A673 (cell line): ENCODE results near the gene TLCD1. TPM values are rescaled to one million over a fixed set of nuclear protein-coding genes. Genes with fewer than 3 reads are reported as not detected.

Experiments used
- BruUV-seq: library from RNA; stranded (reverse); fragments of 400-500 nt; replicated peaks from 2 replicates; lab custom pipeline; 2021; lab: Mats Ljungman, UMichigan
- CTCF ChIA-PET: fragments of 300-600 bp; sonication (Branson Sonifier 250); formaldehyde crosslinking; loops from one replicate; lab custom pipeline; 2022; ENCODE audit warnings: antibody characterized with exemption; lab: Charles Lee
- POLR2A ChIA-PET: fragments of 300-600 bp; sonication (Branson Sonifier 250); formaldehyde crosslinking; loops from one replicate; lab custom pipeline; 2022; ENCODE audit warnings: antibody characterized with exemption; ENCODE audit not compliant: low non-redundant PET; lab: Charles Lee
- DNase-seq: peaks from one replicate; pipeline ENCODE4 v3.0.0-alpha.2; 2015; ENCODE audit warnings: low spot score
- H3K27ac ChIP-seq: fragments of 200-600 bp; sonication (generic); 2 replicates; pipeline ENCODE4 v1.5.1; 2016; ENCODE audit warnings: mixed run types, low read depth, mild to moderate bottlenecking, mixed read lengths, antibody characterized with exemption, low read length; ENCODE audit not compliant: poor library complexity, severe bottlenecking
- H3K27me3 ChIP-seq: fragments of 200-600 bp; sonication (generic); replicated peaks from 2 replicates; pipeline ENCODE4 v1.6.1; 2017; ENCODE audit warnings: mixed run types, low read depth, mild to moderate bottlenecking, mixed read lengths, antibody characterized with exemption, low read length; ENCODE audit not compliant: insufficient read depth, poor library complexity
- H3K36me3 ChIP-seq: fragments of 200-600 bp; sonication (generic); 2 replicates; pipeline ENCODE4 v1.6.1; 2016; ENCODE audit warnings: mixed run types, mild to moderate bottlenecking, mixed read lengths, antibody characterized with exemption, low read length; ENCODE audit not compliant: insufficient read depth, poor library complexity, severe bottlenecking
- H3K4me1 ChIP-seq: fragments of 200-600 bp; sonication (generic); 2 replicates; pipeline ENCODE4 v1.6.1; 2017; ENCODE audit warnings: mixed run types, mild to moderate bottlenecking, mixed read lengths, antibody characterized with exemption, low read length; ENCODE audit not compliant: insufficient read depth, poor library complexity, severe bottlenecking
- H3K4me3 ChIP-seq: fragments of 200-600 bp; sonication (generic); 2 replicates; pipeline ENCODE4 v1.5.1; 2016; ENCODE audit warnings: low read depth, mixed run types, mild to moderate bottlenecking, mixed read lengths, low read length; ENCODE audit not compliant: poor library complexity, severe bottlenecking
- H3K9me3 ChIP-seq: fragments of 200-600 bp; sonication (generic); 2 replicates; pipeline ENCODE4 v1.6.1; 2016; ENCODE audit warnings: mixed run types, low read depth, mild to moderate bottlenecking, mixed read lengths, antibody characterized with exemption, low read length; ENCODE audit not compliant: poor library complexity, severe bottlenecking
- EZH2 ChIP-seq: fragments of 200-600 bp; sonication (generic); IDR thresholded peaks from 2 replicates; pipeline ENCODE4 v1.6.1; 2017; ENCODE audit warnings: borderline replicate concordance, low read depth, mild to moderate bottlenecking, mixed read lengths, antibody characterized with exemption, low read length; ENCODE audit not compliant: poor library complexity, severe bottlenecking
- intact Hi-C: fragments of 100-400 bp; cut with micrococcal nuclease; formaldehyde crosslinking; loops from one replicate; pipeline ENCODE4 v1.10.0; 2022; ENCODE audit not compliant: unreplicated experiment
- total RNA-seq: library from RNA; stranded (reverse); gene quantifications from 2 replicates; pipeline ENCODE4 v1.2.3, GENCODE V29; 2021
- TF ChIP-seq, protein P1 (sequence below): fragments of 300-800, 200-600 bp; sonication (generic); conservative IDR thresholded peaks from 2 replicates; pipeline ENCODE4 v1.5.1; 2017; ENCODE audit warnings: low read depth, mild to moderate bottlenecking, antibody characterized with exemption, low read length, moderate library complexity, mixed read lengths

TLCD1 gene
- total RNA-seq, 1 experiment from 2014 or later: 3.8 TPM

- peak; percentile 43 for DNase-seq
- intact Hi-C loops: loop anchor here (5.0 kb wide), 1 partner anchor 156 kb away; the partner anchor contains the start of gene DHRS13
- ChIA-PET CTCF (interaction anchor here (0.6 to 3.2 kb wide), 5 partner anchors 17 to 427 kb away, joined by 3 to 17 read pairs (median 4); partner anchors contain the start of genes NEK8 and TLCD1), POLR2A (interaction anchor here (0.6 kb wide), 1 partner anchor 78 kb away, joined by 4 read pairs; no protein-coding TSS in a partner anchor)
- Histone ChIP-seq H3K4me3 (peak overlapping the region; percentile 72), H3K27ac (peak overlapping the region; percentile 94), H3K27me3 (no peaks in the 10 kb centered on the region), H3K36me3 (peaks cover 38% of the 10 kb centered on the region), H3K9me3 (no peaks in the 10 kb centered on the region), H3K4me1 (peaks cover 32% of the 10 kb centered on the region)
- TF ChIP-seq EZH2: no peak
- TF ChIP-seq, protein P1, sequence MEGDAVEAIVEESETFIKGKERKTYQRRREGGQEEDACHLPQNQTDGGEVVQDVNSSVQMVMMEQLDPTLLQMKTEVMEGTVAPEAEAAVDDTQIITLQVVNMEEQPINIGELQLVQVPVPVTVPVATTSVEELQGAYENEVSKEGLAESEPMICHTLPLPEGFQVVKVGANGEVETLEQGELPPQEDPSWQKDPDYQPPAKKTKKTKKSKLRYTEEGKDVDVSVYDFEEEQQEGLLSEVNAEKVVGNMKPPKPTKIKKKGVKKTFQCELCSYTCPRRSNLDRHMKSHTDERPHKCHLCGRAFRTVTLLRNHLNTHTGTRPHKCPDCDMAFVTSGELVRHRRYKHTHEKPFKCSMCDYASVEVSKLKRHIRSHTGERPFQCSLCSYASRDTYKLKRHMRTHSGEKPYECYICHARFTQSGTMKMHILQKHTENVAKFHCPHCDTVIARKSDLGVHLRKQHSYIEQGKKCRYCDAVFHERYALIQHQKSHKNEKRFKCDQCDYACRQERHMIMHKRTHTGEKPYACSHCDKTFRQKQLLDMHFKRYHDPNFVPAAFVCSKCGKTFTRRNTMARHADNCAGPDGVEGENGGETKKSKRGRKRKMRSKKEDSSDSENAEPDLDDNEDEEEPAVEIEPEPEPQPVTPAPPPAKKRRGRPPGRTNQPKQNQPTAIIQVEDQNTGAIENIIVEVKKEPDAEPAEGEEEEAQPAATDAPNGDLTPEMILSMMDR: no peak
- no TSS peak for BruUV-seq
These were observed 19.9 kb upstream of the TLCD1 start for GRCh38 chr17:28745786-28746411.

GRCh38 chr17:28744972-28745785 lies 19.1 kb upstream of the TLCD1 start:
- Histone ChIP-seq H3K36me3 (peaks cover 31% of the 10 kb centered on the region), H3K27ac (peak overlapping the region; percentile 94), H3K27me3 (no peaks in the 10 kb centered on the region), H3K9me3 (no peaks in the 10 kb centered on the region), H3K4me1 (peaks cover 32% of the 10 kb centered on the region), H3K4me3 (peak overlapping the region; percentile 72)
- CTCF ChIA-PET: interaction anchor here (0.6 to 3.2 kb wide), 4 partner anchors 17 to 99 kb away, joined by 3 to 17 read pairs (median 4); partner anchors contain the start of genes NEK8 and TLCD1
- intact Hi-C loops: loop anchor here (5.0 kb wide), 1 partner anchor 157 kb away; the partner anchor contains the start of gene DHRS13
- peak; percentile 76 for DNase-seq
- POLR2A ChIA-PET: interaction anchor here (0.6 kb wide), 1 partner anchor 77 kb away, joined by 4 read pairs; no protein-coding TSS in a partner anchor
- TF ChIP-seq EZH2: no peak
- TF ChIP-seq, protein P1: no peak
- BruUV-seq: no TSS peak

GRCh38 chr17:28744104-28744971 lies 18.3 kb upstream of the TLCD1 start:
- TF ChIP-seq EZH2: no peak
- TF ChIP-seq, protein P1: no peak
- Histone ChIP-seq H3K27ac (peak overlapping the region; percentile 94), H3K36me3 (peaks cover 23% of the 10 kb centered on the region), H3K4me3 (peak overlapping the region; percentile 72), H3K27me3 (no peaks in the 10 kb centered on the region), H3K9me3 (no peaks in the 10 kb centered on the region), H3K4me1 (peaks cover 32% of the 10 kb centered on the region)
- BruUV-seq: TSS peak; percentile 68
- ChIA-PET POLR2A (interaction anchor here (0.6 kb wide), 1 partner anchor 17 kb away, joined by 4 read pairs; no protein-coding TSS in a partner anchor), CTCF (interaction anchor here (0.6 to 3.2 kb wide), 5 partner anchors 17 to 209 kb away, joined by 3 to 17 read pairs (median 4); partner anchors contain the start of gene TLCD1)
- DNase-seq: peak; percentile 48
- intact Hi-C loops: no loop called here
